Middle frontal gyrus (tissue), 1 donor: Measurements from ENCODE around the gene GADL1.
A peak's percentile ranks its signal among the peaks of the same experiment; 100 is the strongest.

Experiments used
- DNase-seq: peaks from one replicate; pipeline ENCODE4 v3.0.0-alpha.2; 2015; ENCODE audit warnings: low spot score; ENCODE audit errors: extremely low spot score

Gene GADL1

DNA sequence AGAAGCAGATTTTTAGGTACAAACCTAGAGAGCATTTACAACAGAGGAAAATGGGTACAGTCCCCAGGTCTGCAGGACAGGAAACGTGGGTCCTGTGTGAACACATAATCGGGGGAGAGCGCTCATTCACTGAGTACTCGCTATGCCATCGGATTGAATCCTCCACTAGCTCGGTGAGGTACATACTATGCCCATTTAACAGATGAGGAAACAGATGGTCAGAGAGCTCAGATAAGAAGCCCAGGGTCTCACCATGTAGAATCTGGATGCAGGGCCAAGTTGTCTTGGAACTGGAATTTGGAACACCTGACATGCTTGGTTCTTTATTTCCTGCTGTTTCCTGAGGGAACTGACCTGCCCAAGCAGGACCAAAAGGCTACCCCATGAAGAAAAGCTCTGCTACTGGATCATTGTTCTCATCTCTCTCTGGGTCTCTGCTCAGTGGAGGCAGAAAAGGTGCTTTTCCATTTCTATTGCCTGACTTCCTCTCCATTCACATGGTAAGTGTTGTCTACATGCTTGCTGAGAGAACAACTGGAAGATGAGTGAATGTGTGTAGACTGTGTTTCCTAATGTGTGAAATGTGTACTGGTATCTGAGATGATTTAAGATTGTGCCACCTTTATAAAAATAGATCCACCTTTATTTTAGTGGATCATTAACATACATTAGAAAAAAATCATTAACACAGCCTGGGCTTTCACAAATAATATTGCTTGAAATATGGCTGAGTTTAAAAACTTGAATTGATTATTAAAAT, 199.0 kb downstream of the GADL1 start:
- no peak for DNase-seq

DNA sequence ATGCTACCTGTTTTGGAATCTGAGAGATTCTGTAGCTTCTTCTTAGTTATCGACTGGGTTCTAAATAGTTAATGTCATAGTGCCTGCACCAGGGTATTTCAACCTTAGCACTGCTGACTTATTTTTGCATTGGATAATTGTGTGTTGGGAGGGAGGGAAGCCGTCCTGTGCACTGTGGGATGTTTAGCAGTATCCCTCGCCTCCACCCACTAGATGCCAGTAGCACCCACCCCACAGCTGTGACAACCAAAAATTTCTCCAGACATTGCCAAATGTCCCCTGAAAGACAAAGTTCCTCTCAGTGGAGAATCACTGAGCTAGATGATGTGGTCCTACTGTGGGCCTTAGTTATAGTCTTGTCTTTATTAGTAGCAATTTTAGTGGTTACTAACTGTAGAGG, 199.8 kb downstream of the GADL1 start:
- DNase-seq = no peak

DNA sequence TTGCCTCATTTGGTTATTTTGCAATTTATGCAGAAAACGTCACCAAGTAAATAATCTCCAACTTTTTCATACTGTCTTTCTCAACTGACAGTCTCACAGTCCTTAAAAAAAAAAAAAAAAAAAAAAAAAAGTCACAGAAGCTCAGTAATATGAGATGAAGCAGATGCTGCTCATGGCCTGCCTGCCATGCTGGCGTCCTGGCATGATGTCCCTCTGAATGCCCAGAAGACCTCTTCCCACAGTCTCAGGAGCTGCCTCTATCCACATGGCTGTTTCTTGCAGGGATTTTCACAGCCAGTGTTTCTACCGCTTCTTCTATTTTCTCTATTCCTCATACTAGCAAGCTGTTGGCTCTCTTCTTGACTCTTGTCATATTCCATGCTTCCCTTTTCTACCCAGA, 200.3 kb downstream of the GADL1 start:
- no peak for DNase-seq

DNA sequence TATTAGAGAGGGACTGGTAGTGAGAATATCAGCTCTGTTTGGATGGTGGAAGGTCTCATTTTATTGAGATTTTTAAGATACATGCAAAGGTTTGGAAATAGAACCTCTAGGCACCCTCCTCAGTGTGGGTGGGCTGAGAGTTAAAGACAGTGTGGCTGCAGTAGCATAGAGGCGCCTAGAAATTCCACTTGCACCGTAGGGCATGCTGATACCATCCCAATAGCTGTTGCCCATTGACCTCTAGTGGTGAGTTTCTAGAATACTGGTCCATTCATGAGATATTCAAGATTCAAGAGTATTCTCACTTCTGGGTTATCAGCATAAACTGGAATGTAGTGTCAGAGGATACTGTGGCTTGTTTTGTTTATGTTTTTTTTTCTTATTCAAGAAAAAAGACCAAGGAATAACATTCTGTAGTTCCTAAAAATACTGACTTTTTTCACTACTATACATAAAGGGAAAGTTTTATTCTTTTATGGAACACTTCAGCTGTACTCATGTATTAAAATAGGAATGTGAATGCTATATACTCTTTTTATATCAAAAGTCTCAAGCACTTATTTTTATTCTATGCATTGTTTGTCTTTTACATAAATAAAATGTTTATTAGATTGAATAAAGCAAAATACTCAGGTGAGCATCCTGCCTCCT, 200.9 kb downstream of the GADL1 start:
- peak; percentile 71 for DNase-seq

DNA sequence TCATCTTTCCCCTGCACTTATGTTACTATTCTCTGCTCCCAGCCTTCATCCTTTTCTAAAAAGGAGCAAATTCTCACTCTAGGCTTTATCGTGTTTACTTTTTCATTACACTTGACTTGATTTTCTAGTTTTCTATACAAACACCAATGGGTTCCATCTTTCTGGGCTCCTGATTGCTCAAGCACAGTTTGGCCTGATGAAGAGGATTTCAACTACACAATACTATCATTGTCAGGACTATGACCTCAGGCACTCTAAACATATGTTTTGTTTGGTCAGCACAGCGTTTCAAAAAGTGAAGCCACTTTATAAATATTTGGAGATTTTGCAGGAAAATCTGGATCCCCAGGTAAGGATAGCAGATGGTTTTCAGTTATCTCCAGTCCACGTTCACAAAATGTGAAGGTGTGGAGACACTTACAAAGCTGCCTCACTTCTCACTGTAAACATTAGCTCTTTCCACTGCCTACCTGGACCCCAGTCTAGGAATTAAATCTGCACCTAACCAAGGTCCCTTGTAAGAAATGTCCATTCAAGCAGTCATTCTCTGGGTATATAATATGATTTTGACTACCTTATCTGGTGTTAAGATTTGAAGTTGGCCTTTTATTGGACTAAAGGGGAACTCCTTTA, 201.8 kb downstream of the GADL1 start:
- no peak for DNase-seq

DNA sequence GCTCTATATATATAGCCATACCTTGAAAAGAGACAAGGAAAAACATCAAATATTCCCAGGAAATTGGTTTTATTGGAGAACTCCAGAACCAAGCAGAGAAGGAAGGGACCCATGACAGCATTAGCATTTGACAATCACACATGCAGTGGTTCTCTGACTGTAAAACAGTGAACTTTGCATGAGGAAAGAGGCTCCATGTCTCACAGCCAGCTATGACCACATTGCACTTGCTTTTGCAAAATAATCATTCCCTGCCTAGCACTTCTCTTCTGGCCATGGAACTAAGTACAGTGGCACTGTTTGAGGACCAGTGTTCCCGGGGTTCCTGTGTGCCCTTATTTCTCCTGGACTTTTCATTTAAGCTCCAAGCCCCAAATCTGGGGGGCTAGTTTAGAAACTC, 202.5 kb downstream of the GADL1 start:
- DNase-seq = no peak

DNA sequence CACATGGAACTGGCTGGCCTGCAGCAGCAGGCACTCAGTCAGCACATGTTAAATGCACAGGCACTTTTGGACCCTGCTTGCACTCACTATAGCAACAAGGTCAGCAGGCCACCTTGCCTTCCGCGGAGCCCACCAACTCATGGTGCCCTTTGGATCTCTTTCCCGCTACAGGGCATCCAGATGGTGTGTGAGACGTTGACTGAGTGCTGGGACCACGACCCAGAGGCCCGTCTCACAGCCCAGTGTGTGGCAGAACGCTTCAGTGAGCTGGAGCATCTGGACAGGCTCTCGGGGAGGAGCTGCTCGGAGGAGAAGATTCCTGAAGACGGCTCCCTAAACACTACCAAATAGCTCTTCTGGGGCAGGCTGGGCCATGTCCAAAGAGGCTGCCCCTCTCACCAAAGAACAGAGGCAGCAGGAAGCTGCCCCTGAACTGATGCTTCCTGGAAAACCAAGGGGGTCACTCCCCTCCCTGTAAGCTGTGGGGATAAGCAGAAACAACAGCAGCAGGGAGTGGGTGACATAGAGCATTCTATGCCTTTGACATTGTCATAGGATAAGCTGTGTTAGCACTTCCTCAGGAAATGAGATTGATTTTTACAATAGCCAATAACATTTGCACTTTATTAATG, 203.1 kb downstream of the GADL1 start:
- no peak for DNase-seq

DNA sequence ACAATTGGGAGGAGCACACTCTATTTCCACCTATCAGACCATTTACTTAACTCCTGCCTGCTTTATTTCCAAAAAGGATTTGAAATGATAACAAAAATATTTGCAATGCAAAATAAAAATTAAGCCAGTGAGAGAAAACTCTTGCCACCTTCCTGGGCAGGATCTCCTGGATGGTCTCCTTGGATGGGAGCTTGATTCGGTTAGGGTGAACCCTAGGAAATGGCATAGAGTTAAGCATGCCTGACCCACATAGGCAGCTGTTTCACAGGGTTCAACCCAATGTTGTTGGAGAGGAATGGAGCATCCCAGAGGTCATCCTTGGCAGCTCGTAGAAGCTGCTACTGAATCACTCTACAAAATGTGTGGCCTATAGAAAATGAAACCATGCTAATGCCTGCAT, 204.3 kb downstream of the GADL1 start:
- DNase-seq = no peak

DNA sequence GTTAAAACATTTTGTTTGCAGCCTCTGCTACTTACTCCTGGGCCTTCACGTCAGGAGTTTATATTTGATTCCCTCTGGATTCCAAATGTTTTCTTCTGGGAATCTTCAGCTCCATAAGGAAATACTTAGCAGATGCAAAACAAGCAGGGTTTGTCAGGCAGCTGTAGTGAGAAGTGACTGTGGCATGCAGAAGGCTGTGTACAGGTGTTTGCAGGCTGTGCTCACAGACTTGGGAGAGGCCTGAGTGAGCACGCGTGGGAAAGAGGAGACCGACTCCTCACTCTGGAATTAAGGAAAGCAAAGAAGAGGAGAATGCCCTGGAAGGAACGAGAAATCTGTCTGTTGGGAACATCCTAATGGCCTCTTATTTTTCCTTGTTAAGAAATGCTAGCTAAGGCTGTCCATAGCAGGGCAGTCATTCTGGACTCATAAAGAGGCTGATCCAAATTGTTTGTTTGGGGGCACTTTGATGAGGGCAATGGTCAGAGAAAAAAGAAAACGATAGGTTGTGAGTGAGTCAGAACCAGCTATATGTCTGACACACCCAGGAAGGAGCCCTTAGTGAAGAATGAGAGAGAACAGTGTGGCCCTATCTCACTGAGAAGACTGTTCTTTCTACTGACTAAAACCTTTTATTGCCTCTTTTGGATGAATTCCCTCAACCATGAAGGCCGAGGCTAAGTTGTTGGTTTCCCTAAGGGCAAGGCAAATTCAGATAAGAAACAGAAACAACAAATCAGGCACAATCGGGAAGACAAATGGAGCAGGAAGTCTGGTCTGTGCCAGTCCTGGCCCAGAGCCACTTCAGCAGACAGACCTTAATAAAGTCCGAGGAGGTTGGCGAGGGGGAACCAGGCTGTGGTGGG, 205.5 kb downstream of the GADL1 start:
- DNase-seq = no peak

DNA sequence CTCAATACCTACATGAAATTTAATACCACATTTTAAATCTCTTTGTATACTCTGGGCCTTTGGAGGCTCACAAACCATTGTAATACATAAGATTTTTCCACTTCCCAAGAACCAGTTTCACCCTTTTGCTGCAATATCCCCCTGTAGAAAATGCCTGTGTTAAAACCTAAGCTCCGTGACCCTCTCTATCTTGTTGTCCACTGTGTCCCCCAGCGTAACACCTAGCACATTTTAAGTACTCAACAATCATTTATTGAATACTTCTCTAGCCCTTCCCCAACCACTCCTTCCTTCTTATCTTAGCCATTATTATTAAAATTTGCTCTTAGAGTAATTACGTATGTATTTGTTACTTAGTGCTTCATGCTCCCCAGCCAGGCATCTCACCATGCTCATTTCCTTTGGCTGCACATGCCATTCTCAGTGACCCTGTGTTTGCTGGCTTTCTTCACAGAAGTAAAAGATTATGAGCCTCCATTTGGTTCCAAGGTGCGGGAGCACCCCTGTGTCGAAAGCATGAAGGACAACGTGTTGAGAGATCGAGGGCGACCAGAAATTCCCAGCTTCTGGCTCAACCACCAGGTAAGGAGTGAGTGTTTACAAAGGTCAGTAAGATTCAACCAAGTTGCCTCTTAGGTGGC, 206.4 kb downstream of the GADL1 start:
- DNase-seq = no peak

DNA sequence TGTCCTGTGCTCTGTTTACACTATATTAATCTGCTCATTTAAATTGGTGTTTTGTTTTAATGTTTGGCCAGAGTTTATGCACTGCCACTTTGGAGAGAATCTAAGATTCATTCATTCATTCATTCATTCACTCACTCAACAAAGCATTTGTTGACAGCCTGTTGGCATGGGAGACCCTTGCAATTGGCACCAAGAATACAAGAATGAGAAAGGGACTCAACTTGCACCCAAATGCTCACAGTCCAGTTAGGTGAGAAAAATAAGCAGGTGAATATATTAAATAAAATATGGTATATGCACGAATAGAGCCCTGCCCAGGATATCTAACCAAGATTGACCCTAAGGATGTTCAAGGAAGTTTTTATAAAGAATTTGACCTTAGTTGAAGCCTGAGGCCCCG, 207.7 kb downstream of the GADL1 start:
- no peak for DNase-seq

DNA sequence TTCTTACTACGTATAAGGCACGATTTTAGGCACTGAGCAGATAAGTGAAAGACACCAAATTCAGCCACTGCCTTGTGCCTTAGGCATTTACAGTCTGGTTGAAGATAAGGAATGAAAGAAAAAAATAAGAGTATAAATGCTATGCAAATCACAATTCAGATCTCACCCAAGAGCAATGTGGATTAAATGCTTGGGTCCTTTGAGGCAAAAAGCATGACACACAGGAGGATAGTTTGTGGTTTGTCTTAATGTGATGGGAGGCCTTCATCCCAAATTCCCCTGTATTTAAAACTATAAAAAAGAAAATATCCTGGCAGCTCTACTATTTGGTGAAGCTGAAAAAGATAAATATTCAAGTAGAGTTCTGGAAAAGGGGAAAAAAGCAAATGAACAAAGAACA, 208.3 kb downstream of the GADL1 start:
- DNase-seq = no peak

DNA sequence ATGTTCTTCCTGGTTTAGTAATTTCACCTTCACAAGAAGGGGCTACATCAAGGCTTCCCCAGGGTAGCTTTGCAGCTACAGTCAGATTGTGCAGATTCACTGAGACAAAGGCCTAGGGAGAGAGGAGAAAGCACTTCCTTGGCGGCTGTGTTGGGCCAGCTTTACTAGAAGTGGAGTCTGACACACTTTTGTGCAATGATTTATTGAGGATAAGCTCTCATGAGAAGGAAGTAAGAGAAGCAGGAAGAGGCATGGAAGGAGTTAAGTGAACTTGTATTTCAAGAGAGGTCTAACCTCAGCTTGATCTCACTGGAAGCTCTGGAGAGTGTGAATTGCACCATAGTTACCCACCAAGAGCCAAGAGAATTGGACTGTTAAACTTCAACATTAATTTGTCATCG, 209.2 kb downstream of the GADL1 start:
- DNase-seq = no peak

DNA sequence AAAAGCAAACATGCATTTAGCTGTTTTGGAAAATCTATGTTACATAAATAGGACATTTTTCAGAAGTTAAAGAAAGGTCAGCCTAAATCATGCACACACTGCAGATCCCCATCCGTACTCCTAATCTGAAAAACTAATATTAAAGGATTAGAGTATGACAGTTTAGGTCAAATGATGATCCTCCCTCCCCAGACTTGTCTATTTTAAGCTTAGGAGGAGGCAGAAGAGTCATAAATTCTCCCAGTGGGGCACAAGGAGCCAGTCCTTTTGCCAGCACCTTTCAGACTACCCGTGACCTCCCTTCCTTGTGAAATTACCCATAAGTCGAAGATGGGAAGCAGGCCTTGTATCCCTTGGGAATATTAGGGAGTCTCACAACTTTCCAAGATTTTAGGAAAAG, 210.1 kb downstream of the GADL1 start:
- no peak for DNase-seq

DNA sequence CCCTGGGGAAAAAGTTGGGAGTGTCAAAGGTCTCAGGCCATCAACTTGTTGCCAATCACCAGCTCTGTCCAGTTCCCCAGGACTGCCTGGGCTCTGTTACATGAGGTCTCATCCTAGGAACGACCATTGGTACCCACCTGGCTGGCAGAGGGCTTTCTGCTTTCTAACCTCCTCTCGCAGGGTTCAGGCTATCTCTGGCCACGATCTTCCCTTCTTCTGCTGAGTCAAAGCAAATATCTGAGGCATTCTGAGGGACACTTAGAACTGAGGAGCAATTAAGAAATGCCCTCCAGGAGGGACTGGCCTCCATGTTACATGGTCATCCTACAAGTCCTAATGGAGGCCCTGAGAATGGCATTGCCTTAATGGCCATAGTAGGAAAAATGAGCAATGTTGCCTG, 210.7 kb downstream of the GADL1 start:
- DNase-seq = no peak

DNA sequence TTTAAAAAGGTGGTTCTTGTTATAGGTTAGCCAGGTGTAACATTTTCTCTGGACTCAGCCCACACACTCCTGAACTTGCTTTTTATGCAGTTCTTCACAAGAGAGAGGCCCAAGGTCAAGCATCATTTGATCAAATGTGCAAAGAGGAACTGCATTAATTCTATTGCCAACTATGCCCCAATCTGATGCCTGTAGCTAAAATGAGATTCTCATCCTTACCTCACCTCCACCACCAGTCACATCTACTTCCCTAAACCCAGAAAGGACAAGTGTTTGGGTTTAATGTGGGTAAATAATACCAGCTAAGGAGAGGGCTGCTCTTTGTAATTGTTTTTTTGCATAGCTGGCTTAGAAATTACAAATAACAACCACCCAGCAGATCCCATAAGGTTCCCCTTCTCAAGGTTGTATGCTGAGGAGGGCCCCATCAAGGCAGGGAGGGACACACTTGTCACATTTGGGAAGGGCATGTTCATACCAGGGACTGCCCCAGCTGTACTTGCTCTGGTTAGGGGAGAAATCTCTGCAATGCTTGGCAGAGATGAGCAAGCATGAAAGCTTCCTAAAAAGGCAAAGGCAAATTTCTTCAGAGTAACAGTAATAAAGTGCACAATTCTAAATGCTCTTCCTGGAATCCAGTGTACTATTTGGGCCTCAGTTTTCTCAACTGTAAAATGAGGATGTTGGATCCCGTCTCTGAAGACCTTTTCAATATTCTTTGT, 211.9 kb downstream of the GADL1 start:
- DNase-seq = no peak

DNA sequence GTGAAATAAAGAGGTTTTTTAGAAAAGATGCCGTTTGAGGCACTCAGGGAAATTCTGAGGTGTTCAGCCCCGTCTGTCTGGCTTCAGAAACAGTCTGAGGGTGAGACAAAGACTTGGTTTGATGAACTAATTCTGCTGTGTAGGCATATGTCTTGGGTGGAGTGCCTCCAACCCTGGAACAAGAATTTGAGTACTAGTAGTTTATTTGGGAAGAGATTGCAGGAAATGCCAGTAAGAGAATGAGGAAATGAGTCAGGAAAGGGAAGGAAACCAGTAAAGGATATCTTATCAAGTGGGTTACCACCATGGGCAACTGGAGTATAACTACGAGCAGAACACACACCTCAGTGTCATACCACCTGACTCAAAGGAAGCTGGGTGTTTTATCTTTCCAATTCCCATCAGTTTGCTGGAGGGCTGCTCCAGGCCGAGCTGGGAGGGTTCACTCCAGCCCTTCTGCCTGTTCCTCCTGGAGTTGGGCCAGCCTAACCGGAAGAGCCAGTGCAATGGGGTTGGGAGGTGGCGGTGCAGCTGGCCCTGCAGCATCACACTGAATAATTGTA, 212.7 kb downstream of the GADL1 start:
- DNase-seq = no peak

DNA sequence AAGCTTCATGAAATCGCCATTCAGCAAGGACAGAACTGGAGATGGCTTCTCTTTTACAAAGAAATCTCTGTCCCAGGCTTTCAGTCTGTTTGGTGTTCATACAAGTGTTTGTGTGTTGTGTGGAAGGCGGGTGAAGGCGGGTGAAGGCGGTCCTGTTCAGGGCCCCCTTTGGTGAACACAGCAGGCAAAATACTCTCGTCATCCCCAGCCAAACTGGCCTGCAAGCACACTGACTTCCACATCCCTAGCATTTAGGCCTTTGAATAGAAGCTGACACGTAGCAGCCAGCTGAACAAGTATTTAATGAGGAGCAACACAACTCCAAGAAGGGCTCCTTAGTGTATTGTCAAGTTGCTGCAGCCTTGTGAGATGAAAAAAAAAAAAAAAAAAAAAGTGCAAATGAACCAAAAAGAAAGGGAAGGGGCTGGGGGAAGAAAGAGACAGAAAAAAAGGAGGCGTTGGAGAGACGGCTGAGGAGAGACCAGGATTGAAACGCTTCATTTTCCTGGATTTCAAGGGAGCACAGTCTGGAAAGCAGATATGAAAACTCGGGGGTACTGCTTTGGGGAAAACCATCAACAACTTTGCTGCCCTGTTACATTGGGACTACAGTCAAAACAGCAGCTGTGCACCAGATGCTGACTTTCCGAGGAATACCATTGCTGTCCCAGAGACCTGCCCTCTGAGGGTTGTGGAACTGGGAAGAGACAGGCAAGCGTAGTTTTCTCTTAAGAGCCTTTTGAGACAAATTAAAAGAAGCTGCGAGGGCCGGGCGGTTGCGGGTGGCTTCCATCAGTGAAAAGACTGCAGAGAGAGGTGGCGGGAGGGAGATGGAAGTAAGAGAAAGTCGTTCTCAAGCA, 213.4 kb downstream of the GADL1 start:
- peak; percentile 37 for DNase-seq

DNA sequence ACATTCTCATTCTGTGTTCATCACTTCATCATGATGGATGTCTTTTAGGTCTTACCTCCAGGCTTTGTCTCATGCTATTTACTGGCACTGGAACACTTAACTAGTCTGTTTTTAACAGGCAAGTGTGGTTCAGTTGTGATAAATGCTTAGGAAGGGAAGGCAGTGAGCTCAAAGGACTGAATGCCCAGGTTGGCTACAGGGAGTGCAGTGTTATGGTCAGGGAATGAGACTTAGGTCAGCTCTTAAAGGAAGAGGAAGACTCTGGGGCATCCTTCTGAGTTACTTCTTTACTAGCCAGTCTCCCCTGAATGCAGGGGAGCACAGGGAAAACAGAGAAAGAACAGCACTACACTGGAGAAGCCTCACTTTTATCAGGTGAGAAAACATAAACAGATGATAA, 215.4 kb downstream of the GADL1 start:
- DNase-seq = no peak
